ENCODE results near the gene PRKAR2A. TPM values are rescaled to one million over a fixed set of nuclear protein-coding genes. Genes with fewer than 3 reads are reported as not detected.

Gene PRKAR2A
- total RNA-seq, 1 experiment from 2014 or later, result 85.4 TPM

GRCh38 chr3:48819234-48820221 lies 28.1 kb downstream of the PRKAR2A start:
- intact Hi-C loops (cut with micrococcal nuclease; ENCODE audit: unreplicated experiment), result no loop called here
- no peaks in the 10 kb centered on the region for H3K4me1 ChIP-seq (ENCODE audit: control insufficient read depth, insufficient read depth, low read length)
- no peak overlapping the region for H3K4me3 ChIP-seq (ENCODE audit: low read depth in 2 of 2, low read length in 2 of 2)
- DNase-seq (ENCODE audit: low read depth, low spot score) (no peak), ATAC-seq (0 out of 2 replicates have a peak, but pooled peaks have one; percentile 30)
- POLR2A ChIA-PET, result no interaction called here
- BruUV-seq (replicated peaks), result no TSS peak
- no peaks in the 10 kb centered on the region for H3K36me3 ChIP-seq (ENCODE audit: control insufficient read depth, insufficient read depth, low read length)
- CTCF ChIA-PET, result no interaction called here
- H3K27me3 ChIP-seq (ENCODE audit: control insufficient read depth, insufficient read depth, low read length), result no peaks in the 10 kb centered on the region
- in situ Hi-C loops (cut with HindIII; ENCODE audit: low pct_unique_long_range_greater_than_20kb, low sequenced_read_pairs), result no loop called here
- H3K9me3 ChIP-seq (ENCODE audit: control insufficient read depth, insufficient read depth, low read depth, low read length), result no peaks in the 10 kb centered on the region
- no peak for TF ChIP-seq CTCF (IDR thresholded peaks at IDR 0.05)
- TF ChIP-seq TCF7L2 (IDR thresholded peaks at IDR 0.05; ENCODE audit: low read depth, low read length), result no peak
- TF ChIP-seq SIN3A (IDR thresholded peaks at IDR 0.05; ENCODE audit: borderline replicate concordance, insufficient read depth, low read depth, low read length), result no peak
- TF ChIP-seq POLR2AphosphoS5 (IDR thresholded peaks at IDR 0.05; ENCODE audit: low read depth, low read length), result no peak
- no peak for TF ChIP-seq REST (IDR thresholded peaks at IDR 0.05; ENCODE audit: insufficient read depth in 1 of 2, low read depth in 2 of 2, low read length in 1 of 2)
- H3K27ac ChIP-seq (ENCODE audit: low read length), result no peak overlapping the region

GRCh38 chr3:48811524-48811923 lies 36.1 kb downstream of the PRKAR2A start:
- Histone ChIP-seq H3K36me3 (ENCODE audit: control insufficient read depth, insufficient read depth, low read length) (no peaks in the 10 kb centered on the region), H3K27me3 (ENCODE audit: control insufficient read depth, insufficient read depth, low read length) (no peaks in the 10 kb centered on the region), H3K4me1 (ENCODE audit: control insufficient read depth, insufficient read depth, low read length) (no peaks in the 10 kb centered on the region), H3K4me3 (ENCODE audit: low read depth in 2 of 2, low read length in 2 of 2) (no peak overlapping the region), H3K9me3 (ENCODE audit: control insufficient read depth, insufficient read depth, low read depth, low read length) (no peaks in the 10 kb centered on the region), H3K27ac (ENCODE audit: low read length) (no peak overlapping the region)
- ChIA-PET CTCF (no interaction called here), POLR2A (no interaction called here)
- ATAC-seq, result no peak
- no TSS peak for BruUV-seq (replicated peaks)
- in situ Hi-C loops (cut with HindIII; ENCODE audit: low pct_unique_long_range_greater_than_20kb, low sequenced_read_pairs) (no loop called here), intact Hi-C loops (cut with micrococcal nuclease; ENCODE audit: unreplicated experiment) (no loop called here)
- TF ChIP-seq POLR2AphosphoS5 (IDR thresholded peaks at IDR 0.05; ENCODE audit: low read depth, low read length) (no peak), CTCF (IDR thresholded peaks at IDR 0.05) (no peak), SIN3A (IDR thresholded peaks at IDR 0.05; ENCODE audit: borderline replicate concordance, insufficient read depth, low read depth, low read length) (no peak), TCF7L2 (IDR thresholded peaks at IDR 0.05; ENCODE audit: low read depth, low read length) (no peak), REST (IDR thresholded peaks at IDR 0.05; ENCODE audit: insufficient read depth in 1 of 2, low read depth in 2 of 2, low read length in 1 of 2) (no peak)
- DNase-seq (ENCODE audit: low read depth, low spot score), result no peak

Data from Panc1 (cell line).